GM20431 (cell line): ENCODE data around the gene IDS.
"Not testable (repeated sequence)": the region's sequence is repeated elsewhere in the genome, so short reads cannot be mapped to it uniquely, and the experiment has no call there.

Experiments
- in situ Hi-C: fragments of 300-500 bp; cut with MseI, MboI; formaldehyde crosslinking; loops from one replicate; pipeline ENCODE4 v1.15.0; 2020; ENCODE audit warnings: low sequenced_read_pairs; ENCODE audit not compliant: unreplicated experiment

IDS gene

GRCh38 chrX:149505671-149506070 lies 565 bp upstream of the IDS start:
- in situ Hi-C loops, result loop anchor here (25.0 kb wide), 1 partner anchor 132 kb away; the partner anchor contains the start of gene TMEM185A

- in situ Hi-C loops, result loop anchor here (25.0 kb wide), 1 partner anchor 133 kb away; the partner anchor contains the start of gene TMEM185A
Observed at GRCh38 chrX:149504226-149504914, 736 bp downstream of the IDS start.

- in situ Hi-C loops, result loop anchor here (25.0 kb wide), 1 partner anchor 134 kb away; the partner anchor contains the start of gene TMEM185A
Observed at GRCh38 chrX:149503446-149503845, 1.7 kb downstream of the IDS start.

- in situ Hi-C loops, result loop anchor here (25.0 kb wide), 1 partner anchor 134 kb away; the partner anchor contains the start of gene TMEM185A
Observed at GRCh38 chrX:149502923-149503322, 2.2 kb downstream of the IDS start.

DNA sequence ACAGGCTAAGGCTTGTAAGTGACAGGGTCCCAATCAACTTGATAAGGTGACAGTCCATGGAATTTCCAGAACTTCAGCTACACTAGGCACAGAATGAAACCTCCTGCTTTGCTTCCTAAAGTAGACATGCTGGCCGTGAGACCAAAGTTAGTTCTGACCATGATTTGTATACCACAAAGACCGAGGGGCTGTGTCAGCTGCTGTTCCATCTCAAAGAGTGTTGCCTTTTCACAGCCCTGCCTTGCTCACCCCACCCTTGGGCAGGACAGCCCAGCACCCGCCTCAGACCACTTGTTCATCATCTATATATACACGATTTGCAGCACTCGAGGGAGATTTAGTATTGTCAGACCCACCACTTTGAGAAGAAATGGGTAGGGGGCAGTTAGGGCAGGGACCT lies 5.3 kb downstream of the IDS start:
- in situ Hi-C loops, result loop anchor here (25.0 kb wide), 1 partner anchor 138 kb away; the partner anchor contains the start of gene TMEM185A

DNA sequence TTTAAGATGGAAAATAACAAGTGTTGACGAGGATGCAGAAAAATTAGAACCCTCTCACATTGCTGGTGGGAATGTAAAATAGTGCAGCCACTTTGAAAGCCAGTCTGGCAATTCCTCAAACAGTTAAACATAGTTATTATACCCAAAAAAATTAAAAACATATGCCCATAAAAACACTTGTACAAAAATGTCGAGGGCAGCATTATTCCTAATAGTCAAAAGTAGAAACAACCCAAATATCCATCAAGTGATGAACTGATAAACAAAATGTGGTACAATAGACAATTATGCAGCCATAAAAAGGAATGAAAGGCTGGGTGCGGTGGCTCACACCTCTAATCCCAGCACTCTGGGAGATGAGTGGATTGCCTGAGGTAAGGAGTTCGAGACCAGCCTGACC lies 6.3 kb downstream of the IDS start:
- in situ Hi-C loops, result no loop called here

- in situ Hi-C loops, result no loop called here
Observed at GRCh38 chrX:149497626-149498025, 7.5 kb downstream of the IDS start.

DNA sequence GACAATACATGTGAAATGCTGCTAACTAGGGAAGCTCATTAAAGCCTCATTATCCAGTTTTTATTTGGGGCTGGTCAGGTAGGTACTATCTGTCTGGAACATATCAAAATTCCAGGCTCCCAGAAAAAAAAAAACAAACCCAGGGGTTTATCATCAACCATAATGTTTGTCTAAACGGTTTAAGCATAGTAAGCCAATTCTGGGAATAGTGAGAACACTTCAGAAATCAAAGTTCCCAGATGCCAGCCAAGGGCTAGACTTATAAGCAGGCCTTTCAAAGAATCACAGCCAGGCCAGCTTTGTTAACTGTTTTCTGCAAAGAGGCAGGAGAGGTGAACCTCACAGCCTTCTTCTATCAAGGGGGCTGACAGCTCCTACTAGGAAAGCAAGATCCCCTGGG lies 8.1 kb downstream of the IDS start:
- in situ Hi-C loops, result no loop called here

DNA sequence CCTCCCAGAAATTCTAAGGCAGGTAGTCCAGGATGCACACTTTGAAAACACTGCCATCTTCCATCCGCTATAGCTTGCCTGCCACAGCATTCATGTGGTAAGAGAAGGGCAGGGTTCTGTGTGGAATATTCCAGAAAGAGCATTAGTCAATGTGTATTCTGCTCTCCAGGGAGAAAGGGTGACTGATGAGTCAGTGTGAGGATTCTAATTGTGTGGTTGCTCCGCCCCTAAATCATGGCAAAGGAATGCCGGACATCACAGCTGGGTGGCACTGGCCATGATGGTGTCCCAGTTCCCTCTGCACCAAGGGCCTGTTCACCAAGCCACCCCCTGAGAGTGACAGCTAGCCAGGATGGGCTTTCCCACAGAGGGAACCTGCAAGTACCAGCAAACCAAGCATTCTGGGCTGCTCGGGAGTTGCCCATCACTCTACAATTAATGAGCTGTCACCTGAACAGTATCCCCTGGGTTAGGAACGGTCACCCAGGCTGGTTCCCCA lies 9.5 kb downstream of the IDS start:
- in situ Hi-C loops, result no loop called here

DNA sequence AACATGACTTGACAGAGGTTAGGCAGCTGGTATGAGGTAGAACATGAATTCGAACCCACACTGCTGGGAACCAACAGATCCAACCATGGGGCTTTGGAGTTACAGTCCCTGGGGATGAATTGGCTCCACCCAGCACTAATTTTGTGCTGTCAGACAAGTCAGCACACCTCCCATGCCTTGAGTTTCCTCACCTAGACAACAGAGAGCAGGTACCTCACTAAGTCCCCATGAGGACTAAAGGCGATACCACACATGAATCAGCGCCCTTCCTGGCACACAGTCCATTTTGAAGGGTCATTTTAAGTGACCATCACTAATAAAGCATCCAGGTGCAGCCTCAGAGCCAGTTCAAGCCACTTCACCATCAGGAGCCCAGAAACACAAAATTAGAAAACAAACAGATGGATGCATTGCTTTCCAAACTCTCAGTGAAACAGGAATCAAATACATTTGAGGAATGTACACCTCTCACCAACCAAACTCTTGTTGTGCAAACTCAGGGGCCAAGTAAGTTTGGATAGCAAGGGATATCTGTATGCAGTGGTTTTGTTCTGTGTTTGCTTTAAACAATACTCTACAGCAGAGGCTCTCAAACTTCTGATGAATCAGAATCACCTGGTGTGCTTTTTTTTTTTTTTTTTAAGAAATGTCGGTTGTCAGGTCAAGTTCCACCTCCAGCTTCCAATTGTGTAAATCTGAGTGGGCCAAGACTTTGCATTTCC lies 10.1 kb downstream of the IDS start:
- in situ Hi-C loops, result no loop called here

DNA sequence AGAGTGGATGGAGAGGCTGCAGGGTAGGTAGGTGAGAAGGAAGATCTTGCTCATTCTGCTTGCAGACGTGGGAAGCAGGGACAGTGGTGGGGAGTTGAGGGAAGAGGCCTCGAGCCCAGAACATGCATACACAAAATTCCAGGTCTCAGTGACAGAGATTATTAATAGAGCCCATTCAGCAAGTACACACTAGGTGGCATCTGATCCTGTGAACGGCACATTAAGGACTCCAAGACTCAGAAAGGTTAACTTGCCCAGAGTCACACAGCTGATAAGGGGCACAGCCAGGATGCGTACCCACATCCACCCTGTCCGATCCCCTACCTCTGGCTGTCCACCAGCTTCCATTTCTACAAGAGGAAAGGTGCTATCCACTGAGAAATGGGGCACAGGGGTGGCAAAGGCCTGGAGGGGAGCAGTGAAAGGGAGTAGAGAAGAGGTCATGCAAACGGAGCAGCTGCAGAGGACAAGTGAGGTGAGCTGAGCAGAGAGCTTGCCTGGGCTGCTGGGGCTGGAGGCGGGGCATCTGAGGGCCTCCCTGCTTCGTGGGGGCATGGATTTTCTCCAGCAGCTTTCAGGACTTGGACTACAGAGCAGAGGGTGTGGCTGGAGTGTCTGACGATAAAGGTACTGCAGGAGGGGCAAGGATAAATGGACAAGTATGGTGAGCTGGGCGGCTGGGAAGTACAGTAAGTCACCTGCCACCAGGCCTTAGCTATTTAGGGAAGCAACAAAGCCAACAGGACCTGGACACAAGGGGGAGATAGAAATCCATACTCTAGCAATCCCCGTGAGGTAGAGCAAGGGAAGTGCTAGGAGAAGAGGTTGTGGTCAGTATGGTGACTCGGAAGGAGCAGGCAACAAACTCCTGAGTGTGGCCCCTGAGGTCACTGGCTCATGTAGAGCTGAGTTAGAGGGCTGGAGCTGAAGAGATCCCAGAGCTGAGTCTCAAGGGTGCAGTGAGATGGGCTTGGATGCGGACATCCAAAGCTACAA lies 11.2 kb downstream of the IDS start:
- in situ Hi-C loops, result no loop called here

DNA sequence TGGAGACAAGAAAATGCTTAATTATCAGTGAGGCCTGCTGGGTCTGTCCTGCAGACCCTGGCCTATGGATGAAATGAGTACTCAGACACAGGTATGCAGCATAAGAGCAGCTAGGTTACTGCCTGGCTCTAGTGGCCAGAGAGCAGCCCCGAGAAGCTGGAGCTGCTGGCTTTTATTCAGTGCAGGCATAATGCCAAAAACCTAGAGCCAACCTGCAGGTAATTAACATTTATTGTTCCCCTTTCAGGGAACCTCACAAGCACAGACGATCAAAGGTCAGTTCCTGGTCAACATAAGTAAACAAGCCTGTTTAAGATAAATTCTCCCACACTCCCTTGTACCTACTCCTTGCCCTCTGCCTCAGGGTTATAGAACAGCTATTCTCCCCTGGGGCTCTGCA lies 13.3 kb downstream of the IDS start:
- in situ Hi-C loops, result no loop called here

- in situ Hi-C loops, result no loop called here
Observed at GRCh38 chrX:149490100-149490499, 15.0 kb downstream of the IDS start.

DNA sequence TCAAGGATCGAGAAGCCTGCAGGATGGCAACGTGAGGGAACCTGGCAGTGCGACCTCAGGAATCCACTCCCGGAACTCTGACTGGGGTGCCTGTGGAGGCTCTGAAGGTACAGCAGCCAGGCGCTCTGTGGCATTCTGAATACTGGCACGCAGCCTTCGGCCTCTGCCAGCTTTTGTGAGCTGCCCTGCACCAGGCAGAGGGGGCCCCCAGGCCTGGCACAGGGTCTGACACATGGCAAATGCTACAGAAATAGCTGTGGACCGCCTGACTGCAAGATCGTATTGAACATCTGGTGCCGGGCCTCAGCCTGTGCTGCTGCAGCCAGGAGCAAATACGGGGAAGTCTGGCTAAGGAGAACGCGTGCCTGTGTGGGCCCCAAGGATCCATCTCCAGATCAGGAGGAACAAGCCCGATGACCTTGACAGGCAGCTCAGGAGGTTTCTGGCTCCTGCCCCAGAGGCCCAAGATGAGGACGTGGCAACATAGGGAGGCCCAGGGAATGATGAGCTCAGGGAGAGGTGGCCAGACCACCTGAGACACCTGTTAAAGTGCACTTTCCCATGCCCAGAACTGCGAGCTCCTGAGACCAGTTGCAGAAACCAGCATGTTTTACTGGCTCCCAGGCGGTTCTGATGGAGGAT lies 16.6 kb downstream of the IDS start:
- in situ Hi-C loops, result not testable (repeated sequence)

GRCh38 chrX:149488008-149488407 lies 17.1 kb downstream of the IDS start:
- in situ Hi-C loops, result not testable (repeated sequence)

DNA sequence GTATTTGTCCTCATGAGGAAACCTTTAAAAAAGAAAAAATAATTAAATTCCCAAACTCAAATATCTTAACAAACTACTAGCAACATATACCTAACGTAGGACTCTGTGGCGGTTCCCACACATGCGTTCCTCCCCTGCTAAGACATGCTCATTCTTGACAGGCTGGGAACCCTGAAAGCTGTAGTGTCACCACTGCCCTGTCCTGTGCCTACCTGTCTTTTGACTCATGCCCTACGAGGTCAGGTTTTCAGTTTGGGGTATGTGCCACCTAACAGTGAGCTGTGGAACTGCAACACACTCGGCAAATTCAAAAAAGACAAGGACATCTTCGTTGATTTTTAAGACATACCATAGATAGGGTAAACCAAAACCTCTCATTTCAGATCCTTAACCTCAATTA lies 17.8 kb downstream of the IDS start:
- in situ Hi-C loops, result no loop called here

GRCh38 chrX:149476513-149476912 lies 28.6 kb downstream of the IDS start:
- in situ Hi-C loops, result no loop called here

GRCh38 chrX:149473966-149474365 lies 31.1 kb downstream of the IDS start:
- in situ Hi-C loops, result no loop called here

- in situ Hi-C loops, result no loop called here
Observed at GRCh38 chrX:149473092-149473491, 32.0 kb downstream of the IDS start.

GRCh38 chrX:149472625-149473024 lies 32.5 kb downstream of the IDS start:
- in situ Hi-C loops, result no loop called here
